Measurements from ENCODE around the gene CERCAM. TPM values are rescaled to one million over a fixed set of nuclear protein-coding genes. Genes with fewer than 3 reads are reported as not detected.

CERCAM gene, protein sequence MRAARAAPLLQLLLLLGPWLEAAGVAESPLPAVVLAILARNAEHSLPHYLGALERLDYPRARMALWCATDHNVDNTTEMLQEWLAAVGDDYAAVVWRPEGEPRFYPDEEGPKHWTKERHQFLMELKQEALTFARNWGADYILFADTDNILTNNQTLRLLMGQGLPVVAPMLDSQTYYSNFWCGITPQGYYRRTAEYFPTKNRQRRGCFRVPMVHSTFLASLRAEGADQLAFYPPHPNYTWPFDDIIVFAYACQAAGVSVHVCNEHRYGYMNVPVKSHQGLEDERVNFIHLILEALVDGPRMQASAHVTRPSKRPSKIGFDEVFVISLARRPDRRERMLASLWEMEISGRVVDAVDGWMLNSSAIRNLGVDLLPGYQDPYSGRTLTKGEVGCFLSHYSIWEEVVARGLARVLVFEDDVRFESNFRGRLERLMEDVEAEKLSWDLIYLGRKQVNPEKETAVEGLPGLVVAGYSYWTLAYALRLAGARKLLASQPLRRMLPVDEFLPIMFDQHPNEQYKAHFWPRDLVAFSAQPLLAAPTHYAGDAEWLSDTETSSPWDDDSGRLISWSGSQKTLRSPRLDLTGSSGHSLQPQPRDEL
- 10 to 100 TPM; 19.1 to 22.8 TPM for total RNA-seq
- long read RNA-seq, transcript CERCAM-201 (13 exons, 2,685 nt), result major isoform, 20 of 25 reads
- long read RNA-seq, partial matches to known transcripts, result 2 of 25 reads
- long read RNA-seq, other reads (novel, unspliced or antisense), result 3 of 25 reads

- peak; percentile 94 to 95 for ATAC-seq
- DNase-seq, result peak; percentile 76
- intact Hi-C loops (cut with DNase I), result no loop called here
These were observed at the start of gene CERCAM for GRCh38 chr9:128420651-128421481. Gene CERCAM (plus strand): TSS chr9:128420857. CDS start chr9:128420878, 21 bp downstream.

GRCh38 chr9:128371630-128372117 is 49.0 kb upstream of the CERCAM start:
- DNase-seq (no peak), ATAC-seq (no peak)
- intact Hi-C loops (cut with DNase I), result no loop called here

DNA sequence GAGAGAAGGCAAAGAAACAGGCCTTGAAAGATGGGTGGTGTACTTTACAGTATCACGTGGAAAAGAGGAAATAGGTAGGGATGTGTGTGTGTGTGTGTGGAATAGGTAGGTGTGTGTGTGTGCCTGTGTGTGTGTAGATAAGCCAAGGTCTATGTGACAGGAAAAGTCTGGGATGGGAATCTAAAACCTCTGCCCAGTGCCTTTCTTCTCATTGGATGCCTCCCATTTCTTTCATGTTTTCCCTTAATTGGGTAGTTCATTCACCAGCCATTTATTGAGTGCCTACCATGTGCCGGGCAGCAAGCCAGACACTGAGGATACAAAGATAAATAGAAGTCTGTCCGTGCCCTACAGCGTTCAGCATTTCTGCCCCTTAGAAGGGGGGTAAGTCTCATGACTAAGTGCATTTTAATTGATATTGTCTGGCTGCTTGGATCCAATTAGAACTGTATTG is 48.4 kb upstream of the CERCAM start:
- DNase-seq, result no peak

GRCh38 chr9:128372784-128373183 is 47.9 kb upstream of the CERCAM start:
- DNase-seq, result no peak
- intact Hi-C loops (cut with DNase I), result no loop called here

More for the DNA sequence above, 48.4 kb upstream of the CERCAM start:
- ATAC-seq, result no peak
- intact Hi-C loops (cut with DNase I), result no loop called here

GRCh38 chr9:128374221-128374675 is 46.4 kb upstream of the CERCAM start:
- DNase-seq (no peak), ATAC-seq (no peak)
- intact Hi-C loops (cut with DNase I), result no loop called here

More at GRCh38 chr9:128372784-128373183, 47.9 kb upstream of the CERCAM start:
- ATAC-seq, result no peak

DNA sequence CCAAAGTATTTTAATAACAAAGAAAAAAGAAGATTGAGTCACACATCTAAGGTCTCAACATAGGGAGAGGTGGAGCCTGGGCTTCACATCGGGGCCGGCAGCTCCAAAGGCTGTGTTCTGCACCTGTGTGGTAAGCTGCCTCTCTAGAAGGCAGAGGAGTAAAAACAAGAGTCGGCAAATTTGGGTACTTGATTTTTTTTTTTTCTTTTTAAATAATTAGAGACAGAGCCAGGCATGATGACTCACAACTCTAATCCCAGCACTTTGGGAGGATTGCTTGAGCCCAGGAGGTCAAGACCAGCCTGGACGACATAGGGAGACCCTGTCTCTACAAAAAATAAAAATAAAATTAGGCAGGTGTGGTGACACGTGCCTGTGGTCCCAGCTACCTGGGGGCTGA is 44.8 kb upstream of the CERCAM start:
- ATAC-seq (no peak), DNase-seq (no peak)
- intact Hi-C loops (cut with DNase I), result no loop called here

- intact Hi-C loops (cut with DNase I), result no loop called here
These were observed 38.4 kb upstream of the CERCAM start for GRCh38 chr9:128382261-128382660.

DNA sequence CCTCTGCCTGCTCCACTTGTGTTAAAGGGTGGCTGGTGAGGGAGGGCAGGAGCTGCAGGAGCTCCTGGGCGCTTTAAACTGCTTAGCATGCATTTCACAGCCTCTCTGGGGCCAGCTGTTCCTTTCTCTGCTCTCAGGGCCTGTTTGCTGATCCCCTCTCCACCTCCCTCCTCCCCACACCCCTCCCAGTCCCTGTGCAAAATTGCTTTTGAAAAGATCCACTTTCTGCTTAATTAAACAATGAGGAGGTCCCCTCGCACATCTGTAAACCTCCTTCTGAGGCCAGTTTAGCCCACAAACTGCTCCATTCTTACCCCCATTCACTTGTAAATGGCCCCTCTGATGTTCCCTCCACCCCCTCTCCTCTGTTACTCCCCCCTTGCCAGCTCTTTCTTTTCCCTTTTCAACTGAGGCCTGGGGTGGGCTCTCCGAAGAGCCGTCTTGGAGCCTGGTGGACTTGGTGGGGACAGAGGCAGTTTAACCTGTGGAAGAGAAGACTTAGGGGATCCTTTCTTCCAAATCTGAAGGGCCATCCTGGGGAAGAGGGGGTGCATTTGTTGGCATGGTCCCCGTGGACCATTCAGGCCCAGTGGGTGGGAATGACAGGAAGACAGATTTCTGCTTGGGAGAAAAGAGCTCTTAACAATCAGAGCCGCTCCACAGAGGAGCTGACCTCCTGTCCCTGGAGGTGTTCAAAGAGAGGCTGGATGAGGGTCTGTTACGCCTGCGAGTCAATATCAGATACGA is 37.5 kb upstream of the CERCAM start:
- ATAC-seq (no peak), DNase-seq (no peak)
- intact Hi-C loops (cut with DNase I), result no loop called here

More at GRCh38 chr9:128382261-128382660, 38.4 kb upstream of the CERCAM start:
- no peak for ATAC-seq
- no peak for DNase-seq

DNA sequence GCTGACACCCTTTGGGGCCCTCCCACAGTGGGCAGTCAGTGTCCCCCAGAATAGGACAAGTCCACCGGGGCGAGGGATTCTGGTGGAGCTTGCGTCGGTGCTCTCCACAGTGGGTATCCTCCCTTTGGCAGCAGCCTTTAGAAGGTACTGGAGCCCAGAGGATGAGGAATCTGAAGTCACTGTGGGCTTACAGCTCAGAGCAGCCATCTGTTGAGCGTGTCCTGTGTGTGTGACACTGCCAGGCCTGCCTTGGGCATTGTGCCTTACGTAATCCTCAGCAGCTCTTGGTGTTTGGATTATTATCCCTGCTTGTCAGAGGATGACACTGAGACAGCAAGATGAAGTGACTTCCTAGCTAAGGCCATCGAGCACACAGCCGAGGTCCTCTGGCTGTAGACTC is 36.9 kb upstream of the CERCAM start:
- ATAC-seq (no peak), DNase-seq (no peak)
- intact Hi-C loops (cut with DNase I), result no loop called here

GRCh38 chr9:128384801-128385495 is 35.7 kb upstream of the CERCAM start:
- no peak for DNase-seq
- ATAC-seq, result no peak
- intact Hi-C loops (cut with DNase I), result no loop called here

DNA sequence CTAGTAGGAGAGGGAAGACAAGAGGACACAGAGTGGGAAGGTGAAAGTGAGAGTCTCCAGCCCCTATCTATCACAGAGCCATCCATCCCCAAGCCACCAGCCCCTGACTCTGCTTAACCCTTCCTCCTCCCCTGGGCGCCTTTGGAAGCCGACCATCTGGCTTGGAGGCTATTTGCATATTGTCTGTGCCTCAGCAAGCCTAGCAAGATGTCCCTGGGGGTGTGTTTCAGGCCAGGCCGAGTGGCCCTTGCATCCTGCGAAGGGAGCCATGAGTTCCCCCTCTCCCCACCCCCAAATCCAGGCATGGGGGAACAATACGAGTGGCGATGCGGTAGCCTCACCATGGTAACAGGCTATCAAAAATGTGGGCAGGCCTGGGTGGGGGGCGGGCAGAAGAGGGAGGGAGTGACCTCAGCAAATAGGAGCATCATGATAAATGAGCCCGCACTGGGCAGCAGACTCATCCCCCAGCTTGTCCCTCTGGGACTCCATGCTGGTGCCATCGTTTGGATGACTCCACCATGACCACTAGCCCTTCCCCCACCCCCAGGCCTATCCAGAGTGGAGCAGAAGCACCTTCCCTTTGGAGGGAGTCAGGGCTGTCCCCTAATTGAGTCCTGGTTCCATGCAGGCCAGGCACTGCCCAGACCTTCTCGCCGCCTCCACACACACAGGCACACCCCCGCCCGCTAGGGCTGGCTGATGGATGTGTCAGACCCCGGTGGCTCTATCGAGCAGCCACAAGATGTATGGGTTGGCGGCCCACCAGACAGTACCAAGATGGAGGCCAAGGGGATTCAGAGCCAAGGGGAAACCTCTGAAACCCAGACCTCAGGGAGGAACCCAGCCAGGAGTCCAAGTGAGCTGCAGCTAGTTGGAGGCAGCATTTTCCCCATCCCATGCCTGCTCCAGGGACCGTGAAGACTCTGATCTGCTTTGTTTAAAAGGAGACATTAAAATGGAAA is 34.9 kb upstream of the CERCAM start:
- DNase-seq (no peak), ATAC-seq (no peak)
- intact Hi-C loops (cut with DNase I), result no loop called here

DNA sequence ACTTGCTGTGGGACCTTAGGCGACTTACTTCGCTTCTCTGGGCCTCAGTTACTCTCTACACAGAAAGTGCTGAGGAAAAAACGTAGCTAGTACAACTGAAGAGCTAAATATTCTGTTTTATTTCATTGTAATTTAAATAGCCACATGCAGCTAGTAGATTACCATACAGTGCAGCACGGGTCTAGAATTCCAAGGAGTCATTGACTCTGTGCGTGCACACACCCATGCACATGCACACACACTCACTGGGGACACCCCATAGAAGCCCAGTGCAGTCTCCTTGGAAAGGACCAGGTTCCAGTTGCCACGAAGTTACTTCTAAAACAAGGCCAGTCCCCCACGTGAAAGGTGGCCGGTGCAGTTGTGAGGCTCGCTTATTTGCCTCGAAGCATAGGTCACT is 32.5 kb upstream of the CERCAM start:
- no peak for ATAC-seq
- no peak for DNase-seq
- intact Hi-C loops (cut with DNase I), result no loop called here

- ATAC-seq, result no peak
- intact Hi-C loops (cut with DNase I), result no loop called here
- DNase-seq, result no peak
These were observed 31.1 kb upstream of the CERCAM start for GRCh38 chr9:128389395-128390149.

DNA sequence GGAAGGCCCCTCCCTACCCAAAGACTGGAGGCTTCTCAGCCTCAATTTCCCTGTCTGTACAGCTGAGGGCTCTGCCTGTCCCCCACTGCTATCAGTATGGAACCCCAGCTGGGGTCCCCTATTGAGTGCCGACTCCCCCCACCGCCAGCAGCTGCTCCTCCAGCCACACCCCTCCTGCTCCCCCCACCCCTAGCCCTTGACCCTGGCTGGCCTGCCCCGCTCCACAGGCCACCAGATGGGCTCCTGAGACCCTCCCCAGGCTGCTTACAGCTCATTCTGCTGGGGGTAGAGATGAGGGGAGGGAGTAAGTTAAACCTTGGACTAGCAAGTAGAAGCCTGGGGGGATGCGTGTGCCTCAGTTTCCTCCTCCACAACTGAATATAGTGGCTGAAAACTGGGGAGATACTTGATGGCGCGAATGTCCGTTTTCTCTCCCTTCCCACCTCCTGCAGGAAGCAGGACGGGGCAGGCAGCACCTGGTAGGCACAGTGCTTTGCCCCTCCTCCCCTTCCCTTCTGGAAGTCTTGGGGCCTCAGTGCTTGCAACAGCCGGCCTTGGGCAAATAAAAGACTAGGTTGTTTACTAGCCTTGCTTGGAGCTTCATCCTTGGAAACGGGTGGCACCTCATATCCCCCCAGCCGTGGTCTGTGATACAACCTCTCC is 30.4 kb upstream of the CERCAM start:
- no peak for ATAC-seq
- no peak for DNase-seq
- intact Hi-C loops (cut with DNase I), result no loop called here

- intact Hi-C loops (cut with DNase I), result no loop called here
- DNase-seq (no peak), ATAC-seq (no peak)
These were observed 29.6 kb upstream of the CERCAM start for GRCh38 chr9:128390813-128391711.
